ENCODE results near the gene TMCC1.
"Not testable (repeated sequence)": the region's sequence is repeated elsewhere in the genome, so short reads cannot be mapped to it uniquely, and the experiment has no call there.

The TMCC1 gene

DNA sequence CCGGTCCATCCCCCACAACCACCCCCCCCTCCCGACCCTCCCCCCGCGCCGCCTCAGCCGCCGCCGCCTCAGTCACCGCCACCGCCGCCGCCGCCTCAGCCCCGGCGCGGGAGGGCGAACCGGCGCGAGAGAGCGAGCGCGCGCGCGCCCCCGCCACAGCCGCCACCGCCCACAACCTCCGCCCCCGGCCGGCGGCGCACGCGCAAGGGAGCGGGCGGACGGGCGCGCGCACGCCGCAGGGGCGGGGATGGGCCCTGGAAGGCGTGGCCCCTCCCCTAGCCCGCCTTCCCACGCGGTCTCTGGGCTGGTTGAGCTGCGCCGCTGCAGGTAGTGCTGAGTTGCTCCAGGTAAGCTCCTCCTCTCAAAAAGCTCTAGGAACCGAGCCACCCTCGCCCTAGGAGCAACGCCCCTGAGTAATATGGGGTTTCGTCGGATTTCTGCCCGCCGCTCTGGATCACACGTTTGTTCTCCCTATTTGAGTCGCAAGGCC, at the start of gene TMCC1:
Gene TMCC1 (minus strand): TSS at position 131 of the 490 bp plus-strand sequence.
- peak; percentile 85 for DNase-seq (ENCODE audit: low read depth)

GRCh38 chr3:129943020-129943419, 49.5 kb upstream of the TMCC1 start:
- no peak for DNase-seq (ENCODE audit: low read depth)

DNA sequence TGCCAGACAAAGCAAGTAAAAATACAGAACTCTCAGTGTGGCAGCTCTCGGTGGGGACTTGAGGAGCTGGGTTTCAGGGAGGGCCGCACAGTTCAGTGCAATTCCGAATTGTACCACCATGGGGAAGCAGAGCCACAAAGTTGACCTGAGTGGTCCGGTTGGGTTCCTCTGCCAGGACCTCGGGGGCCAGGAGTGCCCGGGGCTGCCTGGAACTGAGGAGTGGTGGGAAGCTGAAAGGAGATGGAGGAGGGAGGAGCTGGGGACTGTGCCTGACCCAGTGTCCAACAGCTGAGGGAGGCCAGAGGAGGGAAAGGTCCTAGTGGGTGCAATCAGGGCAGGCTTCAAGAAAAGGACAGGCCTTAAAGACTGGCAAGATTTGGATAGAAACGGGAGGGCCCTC, 48.8 kb upstream of the TMCC1 start:
- peak; percentile 24 for DNase-seq (ENCODE audit: low read depth)

DNA sequence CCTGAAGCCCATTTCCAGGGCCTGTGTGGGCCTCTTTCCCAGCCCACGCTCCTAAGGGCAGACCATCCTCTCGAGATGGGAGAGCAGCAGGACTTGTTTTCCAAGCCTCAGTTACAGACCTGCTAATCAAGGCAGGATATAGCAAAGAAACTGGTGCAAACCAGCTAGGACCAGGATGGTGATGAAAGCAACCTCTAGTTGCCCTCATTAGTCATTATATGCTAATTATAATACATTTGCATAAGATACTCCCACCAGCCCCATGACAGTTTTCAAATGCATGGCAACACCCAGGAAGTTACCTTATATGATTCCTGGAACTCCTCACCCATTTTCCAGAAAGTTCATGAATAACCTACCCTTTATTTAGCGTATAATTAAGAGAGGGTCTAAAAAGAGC, 46.6 kb upstream of the TMCC1 start:
- no peak for DNase-seq (ENCODE audit: low read depth)

DNA sequence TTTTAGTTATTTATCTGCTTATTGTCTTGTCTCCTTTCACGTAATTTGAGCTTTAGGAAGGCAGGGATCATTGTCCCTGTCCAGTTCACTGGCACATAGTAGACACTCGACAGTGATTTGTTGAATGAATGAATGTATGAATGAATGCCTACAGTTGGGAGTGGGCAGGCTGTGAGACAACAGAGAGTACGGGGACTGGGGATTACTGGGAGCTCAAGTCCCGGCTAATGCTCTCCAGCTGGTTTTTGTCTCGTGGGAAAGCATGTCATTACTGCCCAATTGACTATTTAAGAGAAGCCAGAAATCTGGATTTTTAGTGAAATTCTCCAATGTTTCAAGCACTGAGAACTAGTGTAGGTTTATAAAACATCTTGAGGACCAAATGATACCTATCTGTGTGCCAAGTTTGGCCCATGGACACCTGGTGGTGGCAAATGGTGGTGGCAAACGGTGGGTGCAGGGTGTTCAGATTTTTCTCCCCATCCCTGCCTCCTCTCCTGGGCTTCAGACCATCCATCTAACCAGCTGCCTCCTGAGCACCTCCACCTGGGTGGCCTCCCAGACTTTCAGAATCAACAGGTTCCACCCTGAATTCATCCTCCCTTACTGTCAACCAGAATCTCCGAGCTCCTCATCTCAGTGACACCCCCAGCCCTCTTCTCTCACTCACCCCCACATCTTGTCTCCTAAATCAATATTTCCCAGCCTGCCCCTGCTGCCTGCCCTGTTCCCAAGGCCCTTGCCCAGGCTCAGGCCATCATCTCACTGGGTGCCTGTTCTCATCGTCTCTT, 44.8 kb upstream of the TMCC1 start:
- DNase-seq (ENCODE audit: low read depth), result no peak

GRCh38 chr3:129937717-129938116, 44.2 kb upstream of the TMCC1 start:
- DNase-seq (ENCODE audit: low read depth), result no peak

DNA sequence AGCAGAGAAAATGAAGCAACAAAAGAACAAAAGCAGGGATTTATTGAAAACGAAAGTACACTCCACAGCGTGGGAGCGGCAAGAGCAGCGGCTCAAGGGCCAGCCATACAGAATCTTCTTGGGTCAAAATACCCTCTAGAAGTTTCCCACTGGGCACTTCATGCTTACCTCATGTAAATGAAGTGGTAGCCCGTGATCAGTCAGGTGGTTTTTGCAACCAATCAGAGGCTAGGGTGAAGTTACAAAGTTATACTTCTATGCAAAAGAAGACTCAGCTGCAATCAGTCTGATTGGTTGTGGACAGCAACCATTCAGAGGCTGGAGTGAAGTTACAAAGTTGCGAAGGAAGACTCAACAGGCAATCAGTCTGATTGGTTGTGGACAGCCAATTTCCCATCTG, 43.2 kb upstream of the TMCC1 start:
- no peak for DNase-seq (ENCODE audit: low read depth)

DNA sequence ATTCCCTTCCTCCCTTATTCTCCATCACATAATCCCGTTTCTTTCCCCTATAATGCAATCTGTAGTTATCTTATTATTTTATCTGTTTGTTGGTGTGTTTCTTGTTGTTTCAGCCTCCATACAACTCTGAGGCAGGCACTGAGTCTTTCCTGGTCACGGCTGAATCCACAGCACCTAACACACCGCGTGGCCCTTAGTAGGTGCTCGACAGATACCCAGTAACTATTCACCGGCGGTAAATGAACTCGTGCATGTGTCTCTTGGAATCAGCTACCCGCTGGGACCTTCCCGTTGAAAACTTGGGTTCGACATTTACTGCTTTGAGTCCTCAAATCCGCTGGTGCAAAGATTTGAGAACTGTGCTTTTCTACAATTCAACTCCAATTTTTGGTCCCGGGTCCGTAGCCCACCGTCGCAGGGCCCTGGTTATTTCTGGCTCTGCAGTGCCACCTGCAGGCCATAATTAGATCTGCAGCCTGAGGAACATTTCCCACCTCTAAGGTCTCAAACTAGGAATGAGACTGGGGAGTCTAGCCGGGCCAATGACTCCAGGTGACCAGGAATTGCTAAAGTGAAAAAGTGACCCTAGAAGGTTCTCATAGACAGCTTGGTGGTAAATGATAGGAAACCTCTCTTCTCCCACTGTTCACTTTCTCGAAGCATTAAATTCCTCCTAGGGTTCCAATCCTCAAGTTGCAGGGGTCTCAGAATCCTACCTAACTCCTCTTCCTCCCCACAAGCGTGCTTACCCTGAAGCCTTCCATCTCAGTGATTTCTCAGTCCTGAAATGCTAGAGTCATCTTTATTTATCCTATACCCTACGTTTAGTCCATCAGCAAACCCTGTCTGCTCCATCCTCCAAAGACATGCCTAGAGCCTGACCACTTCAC, 41.0 kb upstream of the TMCC1 start:
- peak; percentile 3 for DNase-seq (ENCODE audit: low read depth)

DNA sequence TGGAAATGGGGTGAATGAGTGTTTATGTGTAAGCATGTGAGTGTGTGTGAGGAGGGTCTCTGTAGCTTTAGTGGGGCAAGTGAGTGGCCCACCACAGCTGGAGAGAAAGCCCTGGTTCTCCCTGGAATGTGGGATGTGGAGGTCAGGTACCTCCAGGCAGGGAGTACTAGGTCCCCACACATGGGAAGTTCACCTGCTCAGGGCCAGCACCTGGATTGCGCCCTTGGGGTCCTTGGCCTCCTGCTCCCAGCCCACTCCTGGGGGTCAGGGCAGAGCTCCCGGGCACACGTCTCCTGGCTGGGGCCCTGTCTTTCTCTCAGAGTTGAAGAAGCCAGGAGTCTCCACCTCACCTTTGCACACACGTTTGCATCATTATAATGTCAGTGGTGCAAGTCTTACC, 40.0 kb upstream of the TMCC1 start:
- no peak for DNase-seq (ENCODE audit: low read depth)

DNA sequence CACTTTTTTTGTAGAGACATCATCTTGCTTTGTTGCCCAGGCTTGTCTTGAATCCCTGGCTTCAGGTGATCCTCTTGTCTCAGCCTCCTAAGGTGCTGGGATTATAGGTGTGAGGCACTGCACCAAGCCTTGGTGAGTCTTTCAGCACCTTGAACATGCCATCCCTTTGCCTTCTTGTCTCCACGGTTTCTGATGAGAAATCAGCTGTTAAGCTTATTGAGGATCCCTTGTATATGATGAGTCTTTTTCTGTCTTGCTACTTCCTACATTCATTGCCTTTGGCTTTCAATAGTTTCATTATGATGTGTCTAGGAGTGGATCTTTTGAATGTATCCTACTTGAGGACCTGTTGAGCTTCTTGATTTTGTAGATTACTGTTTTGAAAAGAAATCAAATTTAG, 35.9 kb upstream of the TMCC1 start:
- no peak for DNase-seq (ENCODE audit: low read depth)

DNA sequence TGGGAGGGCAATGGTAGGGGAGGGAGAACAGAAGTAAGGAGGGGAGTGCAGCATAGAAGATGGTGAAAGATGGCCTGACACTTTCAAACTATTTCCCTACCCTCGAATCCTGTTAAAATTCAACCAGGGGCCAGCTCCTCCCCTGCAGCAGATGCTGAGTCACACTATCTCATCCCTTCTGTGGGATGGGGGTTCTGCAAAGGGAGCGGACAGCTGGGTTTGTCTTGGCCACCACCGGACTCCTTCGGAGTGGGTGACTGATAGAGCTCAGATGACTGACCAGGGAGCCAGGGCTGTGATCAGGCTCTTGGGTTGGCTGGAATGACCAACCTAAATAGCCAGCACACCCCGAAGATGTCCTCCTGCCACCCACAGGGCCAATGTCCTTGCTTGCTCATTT, 33.6 kb upstream of the TMCC1 start:
- no peak for DNase-seq (ENCODE audit: low read depth)

DNA sequence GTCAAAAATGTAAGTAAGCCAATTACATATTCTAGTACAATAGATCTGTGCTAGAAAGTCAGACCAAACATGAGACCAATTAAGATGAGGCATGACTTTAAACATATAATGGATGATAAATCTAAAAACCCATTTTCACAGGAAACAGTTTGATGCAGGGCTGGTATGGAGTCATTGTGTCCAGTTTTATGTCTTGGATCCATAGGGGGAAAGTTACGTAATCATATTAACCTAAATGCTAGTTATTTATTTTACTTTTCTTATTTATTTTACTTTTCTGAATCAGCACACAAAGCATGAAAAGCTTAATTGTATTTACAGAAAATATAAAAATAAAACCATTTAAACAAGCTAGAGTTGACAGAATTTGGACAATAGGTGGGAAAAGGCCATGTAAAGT, 26.3 kb upstream of the TMCC1 start:
- no peak for DNase-seq (ENCODE audit: low read depth)

DNA sequence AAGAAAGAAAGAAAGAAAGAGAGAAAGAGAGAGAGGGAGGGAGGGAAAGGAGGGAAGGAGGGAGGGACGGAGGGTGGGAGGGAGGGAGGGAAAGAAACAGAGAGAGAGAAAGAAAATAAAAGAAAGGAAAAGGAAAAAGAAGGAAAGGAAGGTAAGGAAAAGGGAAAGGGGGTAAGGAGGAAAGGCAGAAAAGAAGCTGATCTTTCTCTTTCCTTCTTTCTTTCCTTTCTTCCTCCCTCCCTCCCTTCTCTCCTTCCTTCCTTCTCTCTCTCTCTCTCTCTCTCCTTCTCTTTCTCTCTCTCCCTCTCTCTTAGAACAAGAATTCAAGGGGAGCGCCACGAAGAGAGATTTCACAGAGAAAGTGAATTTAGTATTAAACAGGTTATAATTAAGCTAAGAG, 25.8 kb upstream of the TMCC1 start:
- DNase-seq (ENCODE audit: low read depth), result no peak

DNA sequence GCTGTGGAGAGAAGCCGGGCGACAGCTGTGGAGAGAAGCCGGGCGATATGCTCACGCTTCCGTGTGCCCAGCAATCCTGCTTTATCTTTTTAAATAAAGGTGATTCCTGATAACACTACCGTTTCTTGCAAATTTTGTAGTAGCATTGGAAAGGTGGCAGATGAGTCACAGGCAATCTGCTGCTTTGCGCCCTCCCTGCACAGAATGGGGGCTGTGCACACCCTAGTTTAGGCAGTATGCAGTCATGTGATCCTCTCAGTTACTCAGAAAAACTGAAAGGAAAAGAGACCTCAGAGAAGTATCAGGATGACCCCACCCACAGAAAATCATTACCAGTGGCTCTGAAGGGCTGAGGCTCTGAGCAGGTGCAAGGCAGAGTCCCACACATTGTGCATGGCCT, 24.9 kb upstream of the TMCC1 start:
- DNase-seq (ENCODE audit: low read depth), result no peak

DNA sequence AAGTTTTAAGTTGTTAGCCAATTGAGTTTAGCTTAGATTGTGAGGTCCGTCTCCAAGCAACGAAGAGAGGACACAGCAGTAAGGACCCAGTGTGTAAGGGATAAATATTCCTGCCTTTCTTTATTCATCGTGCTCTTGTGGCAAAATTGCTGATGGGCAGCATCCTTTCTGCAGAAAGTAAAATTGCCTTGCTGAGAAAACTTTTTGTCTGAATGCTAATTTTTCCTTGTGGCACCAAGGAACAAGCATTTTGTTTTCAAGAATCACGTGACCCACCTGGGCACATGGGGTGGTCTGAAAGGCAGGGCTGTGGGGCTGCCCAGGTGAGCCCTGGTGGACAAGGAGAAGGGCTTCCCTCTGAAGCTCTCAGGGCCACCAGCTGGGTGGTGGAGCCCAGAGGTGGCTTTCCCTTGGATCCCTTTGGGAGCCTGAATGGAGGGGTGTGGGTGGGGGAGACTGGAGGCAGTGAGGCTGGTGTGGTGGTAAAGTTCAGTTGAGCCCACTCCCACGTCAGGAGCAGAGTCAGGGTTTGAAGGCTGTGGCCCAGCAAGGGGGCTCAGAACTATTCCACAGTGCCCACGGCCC, 24.0 kb upstream of the TMCC1 start:
- DNase-seq (ENCODE audit: low read depth), result no peak

GRCh38 chr3:129913618-129914017, 20.1 kb upstream of the TMCC1 start:
- DNase-seq (ENCODE audit: low read depth), result no peak

DNA sequence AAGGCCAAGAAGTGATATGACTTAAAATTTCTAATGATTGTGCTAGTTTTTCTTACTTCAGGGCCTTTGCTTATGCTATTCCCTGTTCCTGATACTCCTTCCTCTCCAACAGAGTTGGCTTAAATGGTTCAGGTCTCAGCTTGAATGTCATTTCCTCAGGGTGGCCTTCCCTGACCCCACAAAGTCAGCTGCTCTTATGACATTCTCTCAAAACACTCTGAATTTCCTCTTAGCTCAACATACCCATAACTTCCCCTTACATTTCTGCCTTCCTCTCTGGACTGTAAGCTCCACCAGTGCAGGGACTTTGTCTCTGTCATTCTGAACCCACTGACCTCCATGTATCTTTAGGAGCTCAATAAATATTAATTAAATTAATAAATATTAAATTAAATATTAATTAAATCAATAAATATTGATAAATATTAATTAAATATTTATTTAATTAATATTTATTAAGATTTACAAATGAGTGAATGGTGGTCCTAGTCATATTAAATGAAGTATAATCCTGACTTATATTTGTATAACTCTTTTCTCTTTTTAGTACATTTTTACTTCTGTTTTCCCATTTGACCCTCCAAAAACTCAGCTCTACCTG, 17.9 kb upstream of the TMCC1 start:
- no peak for DNase-seq (ENCODE audit: low read depth)

- DNase-seq (ENCODE audit: low read depth), result not testable (repeated sequence)
Measured at GRCh38 chr3:129909235-129909634, 15.7 kb upstream of the TMCC1 start.

DNA sequence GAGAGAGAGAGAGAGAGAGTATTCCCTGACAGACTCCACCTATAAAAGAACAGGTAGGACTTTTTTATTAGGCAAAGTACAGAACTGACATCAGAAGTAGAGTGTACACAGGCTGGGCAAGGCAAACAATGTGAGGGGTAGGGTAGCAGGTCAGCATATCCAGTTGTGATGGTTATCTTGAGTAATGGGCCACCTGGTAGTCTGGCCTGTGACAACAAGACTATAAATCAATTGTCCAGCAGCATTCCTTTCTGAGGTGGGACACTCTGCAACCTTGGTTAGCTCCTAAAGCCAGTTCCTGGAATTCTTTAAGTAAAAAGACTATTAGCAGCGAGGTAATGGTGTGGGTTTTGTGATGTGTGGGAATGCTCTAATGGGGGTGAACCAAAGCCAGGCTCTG, 14.9 kb upstream of the TMCC1 start:
- no peak for DNase-seq (ENCODE audit: low read depth)

- not testable (repeated sequence) for DNase-seq (ENCODE audit: low read depth)
Measured at GRCh38 chr3:129901272-129901671, 7.8 kb upstream of the TMCC1 start.

- no peak for DNase-seq (ENCODE audit: low read depth)
Measured at GRCh38 chr3:129897026-129897425, 3.5 kb upstream of the TMCC1 start.

DNA sequence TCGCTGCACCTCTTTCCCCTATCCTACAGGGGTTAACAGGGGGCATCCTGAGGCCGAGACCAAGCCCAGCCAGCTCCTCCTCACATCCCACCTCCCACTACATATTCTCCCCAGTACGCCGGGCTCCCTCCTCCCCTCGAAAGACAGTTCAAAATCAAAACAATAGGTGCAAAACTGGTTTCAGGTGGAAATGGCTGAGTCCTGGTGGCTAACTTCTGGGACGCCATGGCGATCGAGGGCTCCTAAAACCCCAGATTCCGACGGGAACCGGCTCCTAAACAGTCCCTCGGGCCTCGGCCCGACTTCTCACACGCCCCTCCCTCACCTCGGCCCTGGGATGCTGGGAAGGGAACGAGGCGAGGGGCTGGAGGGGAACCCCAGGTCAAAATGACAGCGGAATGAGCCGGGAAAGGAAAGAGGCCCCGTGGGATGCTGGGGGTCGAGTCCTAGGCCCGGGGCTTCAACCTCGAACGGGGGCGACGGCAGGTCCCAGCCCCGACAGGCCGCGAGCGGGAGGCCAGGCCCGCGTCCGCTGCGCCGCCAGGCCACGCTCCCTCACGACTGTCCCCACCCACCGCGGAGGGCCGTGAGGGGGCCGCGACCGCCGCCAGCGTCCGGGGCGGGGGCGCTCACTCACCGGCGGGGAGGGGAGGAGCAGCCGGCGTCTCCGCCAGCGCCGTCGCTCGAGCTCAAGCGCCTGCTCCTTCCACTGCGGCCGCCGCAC, 492 bp downstream of the TMCC1 start:
- DNase-seq (ENCODE audit: low read depth), result peak; percentile 68

Measured in activated T-cell treated with anti-CD3 and anti-CD28 coated beads for 48 hours (primary cell).